IMR-90 (cell line): ENCODE measurements around the gene DHRSX. TPM values are rescaled to one million over a fixed set of nuclear protein-coding genes. Genes with fewer than 3 reads are reported as not detected.

ENCODE experiments used
- ATAC-seq: fragments of 200-7000 bp; cut with Tn5 transposase; 2 replicates; pipeline ENCODE4 v1.9.1; 2020; ENCODE audit warnings: low read depth, mild to moderate bottlenecking, moderate library complexity
- BruUV-seq: library from RNA; stranded (reverse); fragments of 400-500 nt; replicated peaks from 2 replicates; lab custom pipeline; 2021; lab: Mats Ljungman, UMichigan
- CTCF ChIA-PET: fragments of 300-600 bp; formaldehyde crosslinking; extraction: SDS; loops from one replicate; lab custom pipeline; 2021; ENCODE audit warnings: antibody characterized with exemption; lab: Yijun Ruan, JAX
- POLR2A ChIA-PET: fragments of 300-600 bp; sonication (Branson Sonifier 250); formaldehyde crosslinking; loops from one replicate; lab custom pipeline; 2022; ENCODE audit warnings: antibody characterized with exemption; ENCODE audit not compliant: unreplicated experiment; lab: Charles Lee
- DNase-seq: peaks from one replicate; pipeline ENCODE4 v3.0.0; 2013
- H2AFZ ChIP-seq: replicated peaks from 2 replicates; pipeline ENCODE3; 2013; ENCODE audit warnings: low read length, mild to moderate bottlenecking; ENCODE audit not compliant: poor library complexity
- H2AK5ac ChIP-seq: 2 replicates; pipeline ENCODE4 v1.6.1; 2013; ENCODE audit warnings: low read depth, low read length, inconsistent platforms
- H2AK9ac ChIP-seq: replicated peaks from 2 replicates; pipeline ENCODE3; 2013; ENCODE audit warnings: mild to moderate bottlenecking, low read depth, low read length, moderate library complexity; ENCODE audit not compliant: poor library complexity
- H2BK120ac ChIP-seq: 2 replicates; pipeline ENCODE4 v1.6.1; 2013; ENCODE audit warnings: low read depth, low read length, inconsistent platforms
- H2BK15ac ChIP-seq: 3 replicates; pipeline ENCODE4 v1.6.1; 2013; ENCODE audit warnings: low read depth, low read length, inconsistent platforms
- H2BK20ac ChIP-seq: 2 replicates; pipeline ENCODE4 v1.6.1; 2013; ENCODE audit warnings: low read depth, mild to moderate bottlenecking, inconsistent platforms, low read length, moderate library complexity
- H2BK5ac ChIP-seq: 2 replicates; pipeline ENCODE4 v1.6.1; 2013; ENCODE audit warnings: mild to moderate bottlenecking, low read depth, low read length, inconsistent platforms; ENCODE audit not compliant: poor library complexity, severe bottlenecking
- H3K14ac ChIP-seq: replicated peaks from 2 replicates; pipeline ENCODE4 v1.6.1; 2013; ENCODE audit warnings: low read depth, low read length, inconsistent platforms
- H3K18ac ChIP-seq: 2 replicates; pipeline ENCODE4 v1.6.1; 2013; ENCODE audit warnings: low read depth, low read length, control low read depth
- H3K23ac ChIP-seq: 2 replicates; pipeline ENCODE4 v1.6.1; 2013; ENCODE audit warnings: low read depth, low read length, inconsistent platforms
- H3K27ac ChIP-seq: 2 replicates; pipeline ENCODE4 v1.5.1; 2013; ENCODE audit warnings: mild to moderate bottlenecking, control low read depth, low read length; ENCODE audit not compliant: insufficient read depth
- H3K27me3 ChIP-seq: 2 replicates; pipeline ENCODE4 v1.6.1; 2013; ENCODE audit warnings: low read length; ENCODE audit not compliant: control insufficient read depth, insufficient read depth
- H3K36me3 ChIP-seq: 2 replicates; pipeline ENCODE4 v1.6.1; 2013; ENCODE audit warnings: low read length, mixed read lengths; ENCODE audit not compliant: control insufficient read depth, insufficient read depth
- H3K4ac ChIP-seq: 2 replicates; pipeline ENCODE4 v1.6.1; 2013; ENCODE audit warnings: low read depth, low read length, inconsistent platforms
- H3K4me1 ChIP-seq: 2 replicates; pipeline ENCODE4 v1.6.1; 2013; ENCODE audit warnings: low read length, mixed read lengths; ENCODE audit not compliant: control insufficient read depth, insufficient read depth
- H3K4me2 ChIP-seq: 2 replicates; pipeline ENCODE4 v1.6.1; 2013; ENCODE audit warnings: low read depth, mild to moderate bottlenecking, control low read depth, low read length, moderate library complexity
- H3K4me3 ChIP-seq: 2 replicates; pipeline ENCODE4 v1.5.1; 2013; ENCODE audit warnings: low read depth, mild to moderate bottlenecking, control low read depth, low read length, moderate library complexity; ENCODE audit not compliant: insufficient read depth
- H3K56ac ChIP-seq: 2 replicates; pipeline ENCODE4 v1.6.1; 2013; ENCODE audit warnings: low read length, inconsistent platforms; ENCODE audit not compliant: insufficient read depth; ENCODE audit errors: extremely low read depth
- H3K79me1 ChIP-seq, 2 experiments: 2 replicates each; pipeline ENCODE4 v1.6.1; 2013; ENCODE audit warnings: low read length in 2 of 2, inconsistent platforms in 1 of 2, low read depth in 1 of 2
- H3K9ac ChIP-seq: 2 replicates; pipeline ENCODE4 v1.6.1; 2013; ENCODE audit warnings: low read depth, low read length, control low read depth
- H3K9me1 ChIP-seq: 2 replicates; pipeline ENCODE4 v1.6.1; 2013; ENCODE audit warnings: low read length, inconsistent platforms; ENCODE audit not compliant: insufficient read depth
- H3K9me3 ChIP-seq: 2 replicates; pipeline ENCODE4 v1.6.1; 2013; ENCODE audit warnings: low read length; ENCODE audit not compliant: control insufficient read depth, insufficient read depth
- H4K20me1 ChIP-seq: 2 replicates; pipeline ENCODE4 v1.6.1; 2013; ENCODE audit warnings: low read length, inconsistent platforms; ENCODE audit not compliant: insufficient read depth
- H4K5ac ChIP-seq: 2 replicates; pipeline ENCODE4 v1.6.1; 2013; ENCODE audit warnings: mild to moderate bottlenecking, low read depth, low read length, control low read depth
- H4K8ac ChIP-seq, 2 experiments: 2 replicates each; pipeline ENCODE4 v1.6.1; 2013; ENCODE audit warnings: low read depth in 2 of 2, low read length in 2 of 2, control low read depth in 1 of 2, inconsistent platforms in 1 of 2
- H4K91ac ChIP-seq: 2 replicates; pipeline ENCODE4 v1.6.1; 2013; ENCODE audit warnings: low read depth, low read length, inconsistent platforms; ENCODE audit not compliant: insufficient read depth
- BHLHE40 ChIP-seq: fragments of 150-350 bp; IDR thresholded peaks from 2 replicates; pipeline ENCODE4 v1.6.1; 2016; ENCODE audit warnings: mild to moderate bottlenecking, low read depth, low read length
- CEBPB ChIP-seq: IDR thresholded peaks from 2 replicates; pipeline ENCODE4 v1.6.1; 2012; ENCODE audit warnings: low read depth, low read length, improper control_type of control experiment
- CHD1 ChIP-seq: IDR thresholded peaks from 2 replicates; pipeline ENCODE4 v1.6.1; 2012; ENCODE audit warnings: low read depth, low read length, improper control_type of control experiment
- FOS ChIP-seq: fragments of 150-350 bp; IDR thresholded peaks from 2 replicates; pipeline ENCODE4 v1.6.1; 2016; ENCODE audit warnings: low read depth, low read length
- MXI1 ChIP-seq: IDR thresholded peaks from 2 replicates; pipeline ENCODE4 v1.6.1; 2012; ENCODE audit warnings: low read depth, mild to moderate bottlenecking, low read length, moderate library complexity, borderline replicate concordance
- NFE2L2 ChIP-seq: fragments of 150-350 bp; IDR thresholded peaks from 2 replicates; pipeline ENCODE4 v1.6.1; 2016; ENCODE audit warnings: low read depth, mild to moderate bottlenecking, low read length
- POLR2A ChIP-seq: IDR thresholded peaks from 2 replicates; pipeline ENCODE4 v1.6.1; 2012; ENCODE audit warnings: mild to moderate bottlenecking, low read depth, low read length
- RCOR1 ChIP-seq: IDR thresholded peaks from 2 replicates; pipeline ENCODE4 v1.6.1; 2012; ENCODE audit warnings: mild to moderate bottlenecking, low read length, improper control_type of control experiment; ENCODE audit not compliant: insufficient replicate concordance
- RFX5 ChIP-seq: IDR thresholded peaks from 2 replicates; pipeline ENCODE4 v1.8.0; 2012; ENCODE audit warnings: low read depth, mild to moderate bottlenecking, low read length, moderate library complexity
- SMC3 ChIP-seq: fragments of 150-350 bp; IDR thresholded peaks from 2 replicates; pipeline ENCODE4 v1.6.1; 2016; ENCODE audit warnings: low read depth, mild to moderate bottlenecking, antibody characterized with exemption, low read length, moderate library complexity
- WGBS, 2 experiments: methylation state at CpG; one replicate each; pipeline versions ENCODE4 v1.1.5 to v1.1.7; 2013; ENCODE audit warnings: missing lambda C conversion rate in 2 of 2; ENCODE audit not compliant: insufficient read length in 1 of 2; ENCODE audit errors: extremely low coverage in 2 of 2; 5-methylcytosine and 5-hydroxymethylcytosine counted together
- dilution Hi-C: fragments of 300-500 bp; cut with HindIII; formaldehyde crosslinking; loops from one replicate; pipeline ENCODE4 v1.14.3; 2018; ENCODE audit warnings: low sequenced_read_pairs; ENCODE audit not compliant: unreplicated experiment
- in situ Hi-C: fragments of 300-500 bp; cut with MboI; formaldehyde crosslinking; loops from 3 replicates; pipeline ENCODE4 v1.14.3; 2019; ENCODE audit warnings: low sequenced_read_pairs, inconsistent platforms, mixed read lengths
- intact Hi-C: fragments of 100-400 bp; cut with micrococcal nuclease; formaldehyde crosslinking; loops from 2 replicates; pipeline ENCODE4 v1.10.0; 2022
- polyA plus RNA-seq, 3 experiments: library from polyadenylated mRNA; depleted of rRNA; stranded (reverse); fragments of >200 nt; gene quantifications; 2 replicates each; pipeline ENCODE4 v1.2.3, GENCODE V29; 2012; ENCODE audit warnings: low replicate concordance in 1 of 3
- total RNA-seq: library from RNA; depleted of rRNA; stranded (reverse); fragments of >200 nt; gene quantifications from 2 replicates; pipeline ENCODE4 v1.2.3, GENCODE V29; 2012
- TF ChIP-seq, protein P1 (sequence below): fragments of 150-350 bp; IDR thresholded peaks from 2 replicates; pipeline ENCODE4 v1.6.1; 2017; ENCODE audit warnings: mild to moderate bottlenecking, antibody characterized with exemption, low read length, low read depth
- TF ChIP-seq, protein P2 (sequence below): conservative IDR thresholded peaks from 2 replicates; pipeline ENCODE4 v1.5.1; 2012; ENCODE audit warnings: mild to moderate bottlenecking, low read depth, low read length, improper control_type of control experiment
- TF ChIP-seq, protein P3 (sequence below): fragments of 150-350 bp; IDR thresholded peaks from 2 replicates; pipeline ENCODE4 v1.6.1; 2016; ENCODE audit warnings: low read depth, mild to moderate bottlenecking, low read length, moderate library complexity, borderline replicate concordance

Gene DHRSX
- total and polyA plus RNA-seq, 2 of the 4 experiments (the other 2 are of a cell fraction): 26.2 to 38.0 TPM

DNA sequence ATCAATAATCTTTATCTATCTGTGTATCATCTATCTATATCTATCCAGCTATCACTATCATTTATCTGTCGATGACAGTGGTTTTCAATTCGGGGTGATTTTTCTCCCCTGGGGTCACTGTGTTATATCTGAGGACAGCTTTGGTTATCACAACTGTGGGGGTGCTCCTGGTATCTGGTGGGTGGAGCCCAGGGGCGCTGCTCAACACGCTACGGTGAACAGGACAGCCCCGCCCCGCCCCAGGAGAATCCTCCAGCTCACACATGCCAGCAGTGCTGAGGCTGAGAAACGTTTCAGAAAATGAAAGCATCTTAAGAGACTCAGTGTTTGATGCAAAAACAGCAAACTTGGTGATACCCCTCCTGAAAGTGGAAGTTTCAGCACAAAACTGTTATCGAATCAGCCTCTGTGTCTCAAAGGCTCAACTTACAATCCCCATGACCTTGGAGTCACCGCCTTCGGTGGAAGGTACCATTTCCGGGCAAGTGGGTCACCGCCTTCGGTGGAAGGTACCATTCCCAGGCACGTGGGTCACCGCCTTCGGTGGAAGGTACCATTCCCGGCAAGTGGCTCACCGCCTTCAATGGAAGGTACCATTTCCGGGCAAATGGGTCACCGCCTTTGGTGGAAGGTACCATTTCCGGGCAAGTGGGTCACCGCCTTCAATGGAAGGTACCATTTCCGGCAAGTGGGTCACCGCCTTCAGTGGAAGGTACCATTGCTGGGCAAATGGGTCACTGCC, 315.3 kb downstream of the DHRSX start:
- WGBS, 2 experiments: 89% methylated on average over 10 of the region's 25 CpGs; no CpG with 5 or more reads in 1 of the 2 experiments
- POLR2A ChIA-PET: no interaction called here
- TF ChIP-seq SMC3 (no peak), POLR2A (no peak), RFX5 (no peak), CEBPB (no peak), BHLHE40 (no peak), NFE2L2 (no peak), FOS (no peak), CHD1 (no peak), MXI1 (no peak), RCOR1 (no peak)
- TF ChIP-seq, protein P1, sequence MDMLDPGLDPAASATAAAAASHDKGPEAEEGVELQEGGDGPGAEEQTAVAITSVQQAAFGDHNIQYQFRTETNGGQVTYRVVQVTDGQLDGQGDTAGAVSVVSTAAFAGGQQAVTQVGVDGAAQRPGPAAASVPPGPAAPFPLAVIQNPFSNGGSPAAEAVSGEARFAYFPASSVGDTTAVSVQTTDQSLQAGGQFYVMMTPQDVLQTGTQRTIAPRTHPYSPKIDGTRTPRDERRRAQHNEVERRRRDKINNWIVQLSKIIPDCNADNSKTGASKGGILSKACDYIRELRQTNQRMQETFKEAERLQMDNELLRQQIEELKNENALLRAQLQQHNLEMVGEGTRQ: no peak
- TF ChIP-seq, protein P2, sequence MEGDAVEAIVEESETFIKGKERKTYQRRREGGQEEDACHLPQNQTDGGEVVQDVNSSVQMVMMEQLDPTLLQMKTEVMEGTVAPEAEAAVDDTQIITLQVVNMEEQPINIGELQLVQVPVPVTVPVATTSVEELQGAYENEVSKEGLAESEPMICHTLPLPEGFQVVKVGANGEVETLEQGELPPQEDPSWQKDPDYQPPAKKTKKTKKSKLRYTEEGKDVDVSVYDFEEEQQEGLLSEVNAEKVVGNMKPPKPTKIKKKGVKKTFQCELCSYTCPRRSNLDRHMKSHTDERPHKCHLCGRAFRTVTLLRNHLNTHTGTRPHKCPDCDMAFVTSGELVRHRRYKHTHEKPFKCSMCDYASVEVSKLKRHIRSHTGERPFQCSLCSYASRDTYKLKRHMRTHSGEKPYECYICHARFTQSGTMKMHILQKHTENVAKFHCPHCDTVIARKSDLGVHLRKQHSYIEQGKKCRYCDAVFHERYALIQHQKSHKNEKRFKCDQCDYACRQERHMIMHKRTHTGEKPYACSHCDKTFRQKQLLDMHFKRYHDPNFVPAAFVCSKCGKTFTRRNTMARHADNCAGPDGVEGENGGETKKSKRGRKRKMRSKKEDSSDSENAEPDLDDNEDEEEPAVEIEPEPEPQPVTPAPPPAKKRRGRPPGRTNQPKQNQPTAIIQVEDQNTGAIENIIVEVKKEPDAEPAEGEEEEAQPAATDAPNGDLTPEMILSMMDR: no peak
- TF ChIP-seq, protein P3, sequence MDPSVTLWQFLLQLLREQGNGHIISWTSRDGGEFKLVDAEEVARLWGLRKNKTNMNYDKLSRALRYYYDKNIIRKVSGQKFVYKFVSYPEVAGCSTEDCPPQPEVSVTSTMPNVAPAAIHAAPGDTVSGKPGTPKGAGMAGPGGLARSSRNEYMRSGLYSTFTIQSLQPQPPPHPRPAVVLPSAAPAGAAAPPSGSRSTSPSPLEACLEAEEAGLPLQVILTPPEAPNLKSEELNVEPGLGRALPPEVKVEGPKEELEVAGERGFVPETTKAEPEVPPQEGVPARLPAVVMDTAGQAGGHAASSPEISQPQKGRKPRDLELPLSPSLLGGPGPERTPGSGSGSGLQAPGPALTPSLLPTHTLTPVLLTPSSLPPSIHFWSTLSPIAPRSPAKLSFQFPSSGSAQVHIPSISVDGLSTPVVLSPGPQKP: no peak

More for the DNA sequence above, 315.3 kb downstream of the DHRSX start:
- no peak overlapping the region for H3K18ac ChIP-seq
- DNase-seq (no peak), ATAC-seq (no peak)
- H2BK120ac ChIP-seq: no peak overlapping the region
- no TSS peak for BruUV-seq
- H3K23ac ChIP-seq: no peak overlapping the region
- no peak overlapping the region for H2AFZ ChIP-seq
- no peak overlapping the region for H2AK5ac ChIP-seq
- intact Hi-C loops (no loop called here), dilution Hi-C loops (no loop called here), in situ Hi-C loops (no loop called here)
- no peak overlapping the region for H4K91ac ChIP-seq
- no peak overlapping the region for H4K5ac ChIP-seq
- no peak overlapping the region for H3K4me3 ChIP-seq
- no peak overlapping the region for H2BK20ac ChIP-seq
- no peaks in the 10 kb centered on the region for H3K9me1 ChIP-seq
- no peak overlapping the region for H3K56ac ChIP-seq
- H4K8ac ChIP-seq: no peak overlapping the region
- no peaks in the 10 kb centered on the region for H3K4me1 ChIP-seq
- no peaks in the 10 kb centered on the region for H3K36me3 ChIP-seq
- no peaks in the 10 kb centered on the region for H4K20me1 ChIP-seq
- H3K4me2 ChIP-seq: no peak overlapping the region
- no peaks in the 10 kb centered on the region for H3K27me3 ChIP-seq
- peaks cover 17% of the 10 kb centered on the region for H3K9me3 ChIP-seq
- H3K4ac ChIP-seq: no peak overlapping the region
- H3K79me1 ChIP-seq: no peaks in the 10 kb centered on the region
- no peak overlapping the region for H3K27ac ChIP-seq
- no peak overlapping the region for H2AK9ac ChIP-seq
- H3K9ac ChIP-seq: no peak overlapping the region
- H2BK15ac ChIP-seq: no peak overlapping the region
- CTCF ChIA-PET: no interaction called here
- no peak overlapping the region for H2BK5ac ChIP-seq
- no peak overlapping the region for H3K14ac ChIP-seq
